ENCODE data around the gene COL23A1. TPM values are rescaled to one million over a fixed set of nuclear protein-coding genes. Genes with fewer than 3 reads are reported as not detected.

Gene COL23A1
- total and polyA plus RNA-seq, 2 of the 13 experiments (the other 11 are each of a cell fraction or from before 2014, with no cell fraction given), result not detected

GRCh38 chr5:178476972-178477754 is 113.0 kb downstream of the COL23A1 start (continued):
- TF ChIP-seq SP140L (CRISPR knock-in tag; IDR thresholded peaks at IDR 0.05; ENCODE audit: borderline replicate concordance), result no peak
- TF ChIP-seq NFAT5 (CRISPR knock-in tag; IDR thresholded peaks at IDR 0.05), result no peak

- Histone ChIP-seq H3K9ac (ENCODE audit: insufficient read depth, low read depth, low read length) (no peak overlapping the region), H3K4me3 (replicated peaks in 1 of 3; ENCODE audit: insufficient read depth in 1 of 3, low read depth in 2 of 3, low read length in 3 of 3) (no peak overlapping the region), H3K9me3 (ENCODE audit: low read length) (no peaks in the 10 kb centered on the region), H3K27ac (ENCODE audit: extremely low read length, insufficient read depth, low read length) (no peak overlapping the region), H3K36me3 (replicated peaks in 1 of 2; ENCODE audit: control insufficient read depth in 1 of 2, insufficient read depth in 2 of 2, low read length in 2 of 2) (no peaks in the 10 kb centered on the region), H3K79me2 (ENCODE audit: insufficient read depth, low read length) (no peaks in the 10 kb centered on the region), H2AFZ (ENCODE audit: low read length) (no peak overlapping the region), H3K4me2 (ENCODE audit: low read depth, low read length) (no peak overlapping the region), H4K20me1 (ENCODE audit: insufficient read depth, low read length) (no peaks in the 10 kb centered on the region), H3K4me1 (ENCODE audit: insufficient read depth, low read length) (no peaks in the 10 kb centered on the region), H3K27me3 (ENCODE audit: control insufficient read depth in 1 of 2, insufficient read depth in 2 of 2, low read length in 2 of 2) (no peaks in the 10 kb centered on the region; a peak in 2 of 5 replicates)
- 42% methylated on average over 7 of the region's 8 CpGs for WGBS (ENCODE audit: low lambda C conversion rate)
- no peak for FAIRE-seq
- no peak for DNase-seq (ENCODE audit: low spot score)
- ChIA-PET POLR2A (no interaction called here), CTCF (ENCODE audit: low intra/inter-chr PET ratio, low total read pairs) (no interaction called here)
- in situ Hi-C loops (cut with HindIII; ENCODE audit: extremely low pct_ligation_motif_present, low pct_unique_long_range_greater_than_20kb), result no loop called here
- intact Hi-C loops (cut with micrococcal nuclease; ENCODE audit: unreplicated experiment), result no loop called here
- no TSS peak for BruUV-seq (replicated peaks)
- TF ChIP-seq ZHX1 (CRISPR knock-in tag; IDR thresholded peaks at IDR 0.05; ENCODE audit: low read depth) (no peak), PRMT3 (CRISPR knock-in tag; IDR thresholded peaks at IDR 0.05; ENCODE audit: borderline replicate concordance, low read depth) (no peak), NCOA1 (CRISPR knock-in tag; IDR thresholded peaks at IDR 0.05) (no peak), JDP2 (CRISPR knock-in tag; IDR thresholded peaks at IDR 0.05; ENCODE audit: borderline replicate concordance) (no peak), ESRRA (CRISPR knock-in tag; IDR thresholded peaks at IDR 0.05; ENCODE audit: low read depth) (no peak), ZMYM2 (CRISPR knock-in tag; IDR thresholded peaks at IDR 0.05) (no peak), TAF1 (CRISPR knock-in tag; IDR thresholded peaks at IDR 0.05) (no peak), AHR (CRISPR knock-in tag; IDR thresholded peaks at IDR 0.05) (no peak), ZNF557 (CRISPR knock-in tag; IDR thresholded peaks at IDR 0.05) (no peak), FOXP1 (IDR thresholded peaks at IDR 0.05) (no peak), FOXP1 (CRISPR knock-in tag; IDR thresholded peaks at IDR 0.05) (no peak)
- no peak for ATAC-seq
These were observed 113.7 kb downstream of the COL23A1 start for GRCh38 chr5:178476531-178476930.
